ENCODE measurements around the gene UBE3D. TPM values are rescaled to one million over a fixed set of nuclear protein-coding genes. Genes with fewer than 3 reads are reported as not detected.

UBE3D gene
- total RNA-seq, 4 donors from 2014 or later = 4.9 to 12.1 (median 10.0) TPM

DNA sequence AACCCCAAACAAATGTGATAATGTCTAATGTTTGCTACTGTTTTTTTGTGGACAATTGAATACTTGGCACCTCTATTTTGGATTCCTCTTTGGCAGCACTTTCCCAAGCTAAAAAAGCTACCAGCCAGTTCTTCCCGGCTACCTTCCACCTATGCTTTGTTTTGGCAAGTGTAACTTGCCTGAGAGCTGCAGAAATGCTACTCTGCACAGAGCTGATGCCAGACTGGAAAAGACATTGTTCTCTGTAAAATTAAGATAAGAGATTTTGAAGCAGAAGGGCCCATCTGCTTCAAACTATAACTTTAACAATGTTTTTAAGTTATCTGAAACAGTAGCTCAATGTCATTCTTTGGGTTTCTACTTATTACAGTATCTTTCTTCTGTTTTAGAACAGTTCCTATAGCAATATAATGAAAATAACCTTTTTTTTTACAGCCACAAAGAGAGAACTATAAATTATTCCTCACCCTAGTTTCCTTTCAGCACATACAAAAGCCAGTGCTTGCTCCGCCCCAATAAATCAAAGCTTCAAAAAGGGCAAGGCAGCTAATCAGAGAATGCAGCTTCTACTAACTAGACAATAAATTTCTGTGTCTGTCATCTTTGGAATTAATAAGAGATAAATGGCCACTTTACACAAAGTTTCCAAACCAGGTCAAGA lies 183.1 kb downstream of the UBE3D start:
- TF ChIP-seq, protein P1, sequence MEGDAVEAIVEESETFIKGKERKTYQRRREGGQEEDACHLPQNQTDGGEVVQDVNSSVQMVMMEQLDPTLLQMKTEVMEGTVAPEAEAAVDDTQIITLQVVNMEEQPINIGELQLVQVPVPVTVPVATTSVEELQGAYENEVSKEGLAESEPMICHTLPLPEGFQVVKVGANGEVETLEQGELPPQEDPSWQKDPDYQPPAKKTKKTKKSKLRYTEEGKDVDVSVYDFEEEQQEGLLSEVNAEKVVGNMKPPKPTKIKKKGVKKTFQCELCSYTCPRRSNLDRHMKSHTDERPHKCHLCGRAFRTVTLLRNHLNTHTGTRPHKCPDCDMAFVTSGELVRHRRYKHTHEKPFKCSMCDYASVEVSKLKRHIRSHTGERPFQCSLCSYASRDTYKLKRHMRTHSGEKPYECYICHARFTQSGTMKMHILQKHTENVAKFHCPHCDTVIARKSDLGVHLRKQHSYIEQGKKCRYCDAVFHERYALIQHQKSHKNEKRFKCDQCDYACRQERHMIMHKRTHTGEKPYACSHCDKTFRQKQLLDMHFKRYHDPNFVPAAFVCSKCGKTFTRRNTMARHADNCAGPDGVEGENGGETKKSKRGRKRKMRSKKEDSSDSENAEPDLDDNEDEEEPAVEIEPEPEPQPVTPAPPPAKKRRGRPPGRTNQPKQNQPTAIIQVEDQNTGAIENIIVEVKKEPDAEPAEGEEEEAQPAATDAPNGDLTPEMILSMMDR (IDR thresholded peaks at IDR 0.05; ENCODE audit: low read depth) = no peak

DNA sequence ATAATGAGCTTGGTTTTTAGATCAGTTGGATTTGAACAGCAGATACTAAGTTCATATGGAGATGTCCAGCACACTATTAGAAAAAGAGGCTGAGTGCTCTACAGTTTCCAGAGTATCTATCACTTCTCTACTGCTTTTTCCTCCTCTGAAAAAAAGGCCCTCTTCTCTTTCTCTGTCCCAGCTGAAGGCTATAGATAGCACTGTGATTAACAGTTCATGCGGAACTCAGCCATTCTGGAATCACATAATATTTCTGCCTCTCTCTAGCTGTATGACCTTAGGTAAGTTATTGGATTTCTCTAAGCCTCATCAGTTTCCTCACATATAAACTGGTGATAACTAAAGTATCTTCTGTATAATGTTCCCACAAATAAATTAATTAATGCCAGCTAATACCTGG lies 184.1 kb downstream of the UBE3D start:
- TF ChIP-seq, protein P1 (IDR thresholded peaks at IDR 0.05; ENCODE audit: low read depth) = no peak

DNA sequence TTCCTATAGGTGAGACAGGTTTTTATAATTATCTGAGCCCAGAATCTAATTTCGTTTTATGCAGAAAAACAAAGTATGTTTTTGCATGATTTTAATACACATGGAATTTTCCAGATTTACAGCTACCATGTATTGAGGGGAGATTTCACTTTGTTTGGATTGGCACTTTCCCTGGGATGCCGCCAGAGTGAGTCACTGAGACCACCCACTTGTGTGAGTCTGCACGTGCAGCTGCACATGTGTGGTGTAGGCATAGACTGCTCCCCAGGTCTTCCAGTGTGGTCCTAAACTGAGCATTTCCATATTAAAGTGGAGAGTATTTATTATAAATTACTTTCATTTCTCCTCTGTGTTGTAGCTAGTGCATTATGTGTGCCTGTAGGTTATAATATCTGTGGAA lies 186.8 kb downstream of the UBE3D start:
- TF ChIP-seq, protein P1 (IDR thresholded peaks at IDR 0.05; ENCODE audit: low read depth) = no peak

DNA sequence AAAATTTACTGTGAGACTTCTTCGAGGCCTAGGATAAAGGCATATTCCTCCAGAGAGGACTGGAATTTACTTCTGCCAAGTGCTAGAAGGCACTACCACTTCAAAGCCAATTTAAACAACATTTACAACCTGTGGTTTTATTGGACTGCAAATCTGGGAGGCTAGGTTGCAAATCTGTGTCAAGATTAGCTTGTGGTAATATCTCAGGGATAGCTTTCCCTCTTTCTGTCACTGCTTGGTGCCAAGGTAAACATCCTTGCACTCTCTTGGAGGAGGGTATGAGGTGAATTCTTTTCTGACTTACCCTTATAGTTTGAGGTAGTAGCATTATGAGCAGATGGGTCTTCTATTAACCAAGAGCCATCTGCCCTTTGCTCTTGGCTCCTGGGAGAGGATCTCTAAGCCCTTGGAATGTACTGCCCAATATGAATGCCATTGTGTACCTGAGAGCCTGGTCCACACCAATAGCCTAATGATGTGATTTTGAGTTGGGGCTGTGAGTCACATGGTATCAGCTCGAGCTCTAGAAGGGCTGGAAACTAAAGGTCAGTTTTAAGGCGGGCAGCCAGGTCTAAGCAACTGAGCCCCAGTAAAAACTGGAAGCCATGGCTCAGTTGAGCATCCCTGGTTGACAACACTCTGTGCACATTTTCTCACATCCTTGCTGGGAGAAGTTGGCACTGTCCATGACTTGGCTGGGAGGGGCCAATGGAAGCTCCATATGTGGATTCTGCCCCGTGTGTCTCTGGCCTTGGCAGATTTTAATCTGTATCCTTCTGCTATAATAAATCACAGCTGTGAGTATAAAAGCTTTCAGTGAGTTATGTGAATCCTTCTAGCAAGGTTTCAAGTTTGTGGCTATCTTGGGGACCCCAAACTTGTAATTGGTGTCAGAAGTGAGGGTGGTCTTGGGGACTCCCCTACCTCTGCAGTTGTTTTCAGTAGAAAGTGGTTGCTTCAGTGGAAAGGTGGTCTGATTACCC lies 188.1 kb downstream of the UBE3D start:
- TF ChIP-seq, protein P1 (IDR thresholded peaks at IDR 0.05; ENCODE audit: low read depth) = no peak

DNA sequence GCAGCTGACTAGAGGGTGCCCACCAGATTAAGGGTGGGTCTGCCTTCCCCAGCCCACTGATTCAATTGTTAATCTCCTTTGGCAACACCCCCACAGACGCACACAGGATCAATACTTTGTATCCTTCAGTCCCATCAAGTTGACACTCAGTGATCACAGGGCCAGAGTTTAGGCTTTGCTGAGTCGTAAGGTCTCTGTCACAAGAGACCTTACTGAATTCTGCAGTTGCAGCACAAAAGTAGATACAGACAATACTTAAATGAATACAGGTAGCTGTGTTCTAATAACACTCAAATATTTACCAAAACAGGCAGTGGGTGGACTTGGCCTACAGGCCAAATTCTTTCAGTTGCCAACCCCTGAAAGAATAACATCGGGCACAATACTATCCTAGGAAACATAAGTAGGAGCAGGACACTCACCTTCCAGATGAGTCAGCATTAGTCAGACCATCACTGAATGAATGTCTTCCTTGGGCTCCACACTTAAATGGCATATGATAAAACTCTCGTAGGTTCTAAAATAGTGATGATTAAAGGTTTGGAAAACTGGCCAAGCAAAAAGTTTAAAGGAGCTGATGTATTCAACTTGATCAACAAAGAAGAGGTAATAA lies 190.0 kb downstream of the UBE3D start:
- TF ChIP-seq, protein P1 (IDR thresholded peaks at IDR 0.05; ENCODE audit: low read depth) = no peak

DNA sequence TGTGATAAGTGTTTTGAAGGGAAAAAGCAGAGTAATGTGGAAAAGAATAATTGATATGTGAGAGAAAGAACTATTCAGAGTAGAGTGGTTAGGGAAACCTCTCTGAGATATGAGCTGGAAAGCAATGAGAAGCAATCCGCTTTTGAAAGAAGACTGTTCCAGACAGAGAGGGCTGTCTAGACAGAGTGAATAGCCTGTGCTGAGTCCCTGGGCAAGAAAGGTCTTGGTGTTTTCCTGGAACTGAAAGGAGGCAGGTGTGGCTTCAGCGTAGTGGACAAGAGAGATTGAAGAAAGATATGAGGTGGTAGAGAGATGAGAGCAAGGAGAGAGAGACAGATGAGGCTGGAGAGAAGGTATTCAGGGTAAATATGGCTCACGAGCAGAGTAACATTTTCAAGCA lies 190.8 kb downstream of the UBE3D start:
- TF ChIP-seq, protein P1 (IDR thresholded peaks at IDR 0.05; ENCODE audit: low read depth) = no peak

DNA sequence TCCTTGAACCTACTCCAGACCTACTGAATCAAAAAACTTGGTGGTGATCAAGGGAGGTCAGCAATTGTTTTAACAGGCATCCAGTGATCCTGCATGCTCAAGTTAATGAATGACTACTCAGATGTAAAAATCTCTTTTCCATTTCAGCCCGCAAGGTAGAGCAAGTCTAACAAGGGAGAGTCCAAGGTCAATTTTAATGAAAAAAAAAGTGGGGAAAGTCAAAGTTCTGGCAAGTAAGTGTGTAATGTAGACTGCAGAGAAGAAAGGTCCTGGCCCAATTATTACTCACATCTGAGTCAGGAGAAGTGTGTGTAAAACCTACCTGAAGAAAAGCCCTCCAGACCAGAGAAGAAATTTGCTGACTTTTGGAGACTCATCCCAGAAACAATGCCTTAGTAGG lies 193.5 kb downstream of the UBE3D start:
- TF ChIP-seq, protein P1 (IDR thresholded peaks at IDR 0.05; ENCODE audit: low read depth) = no peak
